G401 (cell line): ENCODE measurements around the gene ASCC3. TPM values are rescaled to one million over a fixed set of nuclear protein-coding genes. Genes with fewer than 3 reads are reported as not detected.

Source experiments
- DNase-seq: peaks from one replicate; pipeline ENCODE4 v3.0.0-alpha.2; 2015; ENCODE audit warnings: low spot score
- in situ Hi-C: cut with HindIII; loops from 2 replicates; pipeline ENCODE4 v1.10.0; 2016; ENCODE audit warnings: low sequenced_read_pairs, mixed read lengths
- total RNA-seq: library from RNA; depleted of rRNA; stranded (reverse); fragments of >200 nt; shearing (Covaris generic); gene quantifications from 2 replicates; pipeline ENCODE4 v1.2.3, GENCODE V29; 2014

Gene ASCC3
- total RNA-seq, 1 experiment from 2014 or later, result 43.8 TPM

DNA sequence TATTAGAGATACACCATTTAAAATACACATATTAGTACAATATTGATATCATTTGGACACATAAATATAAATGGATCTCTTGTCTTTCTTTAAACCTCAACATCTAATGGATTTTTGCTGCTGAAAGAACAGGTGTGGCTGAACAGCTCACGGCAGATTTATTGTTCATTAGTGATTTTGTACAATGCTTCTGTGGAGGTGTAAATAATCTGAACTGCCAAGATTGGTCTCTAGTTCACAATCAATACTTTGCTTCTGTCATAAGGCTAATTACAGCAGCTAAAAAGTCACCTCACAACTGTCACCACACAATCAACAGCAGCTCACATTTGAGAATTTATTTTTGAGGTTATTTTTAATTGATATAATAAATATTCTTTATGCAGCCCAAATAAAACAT, 254.4 kb downstream of the ASCC3 start:
- DNase-seq, result no peak
- in situ Hi-C loops, result no loop called here

GRCh38 chr6:100622907-100623692, 258.0 kb downstream of the ASCC3 start:
- no peak for DNase-seq
- in situ Hi-C loops, result no loop called here

DNA sequence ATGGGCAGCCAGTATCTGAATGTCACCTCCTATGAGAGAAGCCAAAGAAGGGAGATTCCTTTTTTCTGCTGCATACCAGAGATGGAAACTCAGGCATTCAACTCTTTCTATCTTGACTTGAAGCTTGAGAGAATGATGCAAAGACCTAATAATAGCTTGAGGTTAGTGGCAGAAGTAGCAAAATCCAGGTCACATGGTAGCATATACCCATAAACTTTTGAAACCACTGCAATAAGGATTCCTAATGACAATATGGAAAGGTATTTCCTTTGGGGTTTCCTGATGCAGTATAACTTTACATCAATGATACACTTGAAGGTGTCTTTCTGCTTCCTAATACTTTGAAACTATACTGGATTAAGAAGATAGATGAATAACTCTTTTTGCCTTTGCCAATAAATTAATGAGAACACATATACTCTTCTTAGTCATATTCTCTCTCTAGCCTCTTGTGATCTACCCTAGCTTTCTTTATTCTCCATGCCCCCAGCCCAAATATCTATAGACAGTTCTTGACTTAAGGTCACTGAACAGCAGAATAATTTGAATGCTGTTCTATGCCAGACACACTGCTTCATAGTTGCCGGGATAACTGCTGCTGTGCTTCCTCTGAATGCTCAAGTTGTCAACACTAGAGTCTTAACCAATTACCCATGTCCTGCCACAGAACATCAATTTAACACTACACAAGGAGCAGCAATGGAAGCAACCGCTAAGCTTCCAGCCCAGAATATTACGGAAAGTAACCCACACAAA, 260.9 kb downstream of the ASCC3 start:
- DNase-seq, result no peak
- in situ Hi-C loops, result no loop called here

- no peak for DNase-seq
- in situ Hi-C loops, result no loop called here
These were observed 262.8 kb downstream of the ASCC3 start for GRCh38 chr6:100618351-100618671.

DNA sequence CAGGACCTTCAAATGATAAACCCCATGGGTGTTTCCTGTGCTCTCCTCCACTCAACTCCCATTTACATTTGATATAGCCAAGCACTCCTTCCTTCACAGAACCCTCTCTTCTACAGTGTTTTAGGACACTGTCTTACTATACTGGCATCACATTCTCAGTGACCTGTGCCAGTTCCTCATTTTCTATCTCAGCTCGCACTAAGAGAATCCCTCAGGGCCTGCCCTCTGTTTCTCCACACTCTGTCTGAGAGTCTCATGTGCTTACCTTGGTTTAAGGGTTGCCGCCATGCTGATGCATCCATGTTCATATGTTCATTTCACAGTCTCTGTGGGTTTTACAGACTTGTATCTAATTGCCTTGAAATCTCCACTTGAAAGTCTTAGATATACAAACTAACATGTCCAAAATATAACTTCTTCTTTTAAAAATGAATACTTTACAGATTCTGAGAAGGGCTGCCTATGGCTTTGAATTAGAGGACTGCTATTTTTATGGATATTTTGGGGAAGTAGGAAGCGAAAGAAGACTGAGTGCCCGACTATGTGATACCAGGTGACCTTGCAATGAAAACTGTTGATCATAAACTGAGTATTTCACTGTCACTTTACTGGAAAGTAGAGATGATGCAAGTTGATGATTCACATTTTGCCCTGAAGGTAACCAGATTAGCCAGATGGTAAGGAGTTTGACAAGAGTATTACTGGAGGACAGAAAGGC, 263.3 kb downstream of the ASCC3 start:
- no peak for DNase-seq
- in situ Hi-C loops, result no loop called here

DNA sequence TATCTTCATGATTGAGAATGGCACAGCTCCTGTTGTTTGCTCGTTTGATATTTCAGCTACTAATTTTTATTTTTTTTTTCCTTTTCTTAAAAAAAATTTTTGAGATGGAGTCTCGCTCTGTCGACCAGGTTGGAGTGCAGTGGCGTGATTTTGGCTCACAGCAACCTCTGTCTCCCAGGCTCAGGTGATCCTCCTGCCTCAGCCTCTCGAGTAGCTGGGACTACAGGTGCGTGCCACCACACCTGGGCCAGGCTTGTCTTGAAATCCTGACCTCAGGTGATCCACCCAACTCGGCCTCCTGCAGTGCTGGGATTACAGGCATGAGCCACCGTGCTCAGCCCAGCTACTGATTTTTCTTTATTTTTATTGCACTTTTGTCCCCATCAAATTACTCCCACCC, 266.2 kb downstream of the ASCC3 start:
- DNase-seq, result no peak
- in situ Hi-C loops, result no loop called here

GRCh38 chr6:100614386-100614785, 266.7 kb downstream of the ASCC3 start:
- in situ Hi-C loops, result no loop called here

DNA sequence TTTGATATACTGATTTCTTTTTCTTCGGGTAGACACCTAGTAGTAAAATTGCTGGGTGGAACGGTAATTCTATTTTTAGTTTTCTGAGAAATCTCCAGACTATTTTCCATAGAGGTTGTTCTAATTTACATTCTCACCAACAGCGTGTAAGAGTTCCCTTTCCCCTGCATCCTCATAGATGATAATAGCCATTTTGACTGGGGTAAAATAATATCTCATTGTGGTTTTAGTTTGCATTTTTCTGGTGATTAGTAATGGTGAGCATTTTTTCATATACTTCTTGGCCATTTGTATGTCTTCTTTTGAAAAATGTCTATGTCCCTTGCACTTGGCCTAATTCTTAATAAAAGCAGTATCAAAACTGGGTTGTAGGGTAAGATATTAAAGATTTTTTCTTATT, 267.5 kb downstream of the ASCC3 start:
- DNase-seq, result no peak

More at GRCh38 chr6:100614386-100614785, 266.7 kb downstream of the ASCC3 start:
- no peak for DNase-seq

DNA sequence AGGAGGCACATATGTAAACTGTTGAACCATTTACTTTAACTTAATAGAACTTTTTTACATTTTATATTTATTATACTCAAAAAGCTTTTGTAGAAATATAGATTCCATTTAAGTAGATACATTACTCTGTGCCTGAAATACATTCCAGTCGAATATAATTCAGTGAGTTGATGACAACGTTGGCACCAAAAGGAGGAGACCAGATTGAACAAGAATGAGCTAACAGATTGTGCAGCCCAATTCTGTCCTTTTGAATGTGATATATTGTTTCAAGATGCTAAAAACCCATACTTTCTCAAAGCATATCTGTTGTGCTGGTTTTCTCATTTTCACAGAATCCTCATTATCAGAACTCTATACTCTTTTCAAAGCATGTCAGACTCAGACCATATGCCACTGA, 269.0 kb downstream of the ASCC3 start:
- DNase-seq, result peak; percentile 74
- in situ Hi-C loops, result no loop called here

More for the DNA sequence above, 267.5 kb downstream of the ASCC3 start:
- in situ Hi-C loops, result no loop called here

DNA sequence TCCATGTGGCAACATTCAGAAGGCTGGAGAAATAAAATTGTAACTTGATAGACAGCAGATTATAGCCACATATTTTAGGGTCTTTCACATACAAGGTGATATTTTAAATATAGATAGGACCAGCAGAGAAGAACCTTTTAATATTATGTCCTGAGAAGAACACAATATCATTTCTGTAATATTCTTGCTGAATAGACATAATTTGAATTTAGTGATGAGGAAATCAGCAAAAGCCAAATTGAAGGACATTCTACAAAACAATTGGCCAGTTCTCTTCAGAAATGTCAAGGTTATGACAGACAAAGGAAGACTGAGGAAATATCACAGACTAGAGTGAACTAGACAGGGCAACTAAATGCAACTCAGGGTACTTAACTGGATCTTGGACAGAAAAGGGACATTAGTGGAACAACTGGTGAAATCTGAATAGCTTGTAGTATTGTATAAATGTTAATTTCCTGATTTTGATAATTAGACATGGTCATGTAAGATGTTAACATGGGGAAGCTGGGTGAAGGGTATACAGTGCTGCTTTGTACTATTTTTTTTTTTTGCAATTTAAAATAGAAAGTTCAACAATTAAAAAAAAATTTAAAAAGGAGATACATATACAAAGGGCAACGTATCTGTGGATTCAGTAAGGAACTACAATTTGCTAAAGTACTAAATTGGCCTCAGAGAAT, 281.9 kb downstream of the ASCC3 start:
- in situ Hi-C loops, result no loop called here
- DNase-seq, result no peak

- in situ Hi-C loops, result no loop called here
- no peak for DNase-seq
These were observed 285.7 kb downstream of the ASCC3 start for GRCh38 chr6:100595456-100595855.

- in situ Hi-C loops, result no loop called here
- DNase-seq, result no peak
These were observed 287.6 kb downstream of the ASCC3 start for GRCh38 chr6:100593522-100593921.

- in situ Hi-C loops, result no loop called here
- DNase-seq, result no peak
These were observed 288.2 kb downstream of the ASCC3 start for GRCh38 chr6:100592929-100593328.

GRCh38 chr6:100577425-100577824, 303.7 kb downstream of the ASCC3 start:
- in situ Hi-C loops, result no loop called here
- DNase-seq, result no peak

DNA sequence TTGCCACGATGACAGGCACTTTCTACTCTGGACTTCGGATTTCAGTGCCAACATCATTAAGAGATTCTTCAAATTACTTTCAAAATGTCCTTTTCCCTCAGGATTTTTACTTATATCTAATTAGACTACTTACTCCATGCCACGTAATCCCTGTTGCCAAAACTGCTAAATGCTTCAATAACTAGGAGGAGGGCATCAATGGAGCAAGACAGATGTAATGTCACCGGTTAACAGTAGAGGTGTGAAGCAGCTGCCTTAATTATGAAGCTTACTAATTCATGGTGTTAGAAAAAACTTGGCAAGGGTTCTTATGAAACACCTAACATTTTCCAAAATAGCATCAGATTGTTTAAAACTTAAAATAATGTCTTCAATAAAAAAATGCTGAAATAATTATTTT, 305.2 kb downstream of the ASCC3 start:
- in situ Hi-C loops, result no loop called here
- DNase-seq, result no peak

DNA sequence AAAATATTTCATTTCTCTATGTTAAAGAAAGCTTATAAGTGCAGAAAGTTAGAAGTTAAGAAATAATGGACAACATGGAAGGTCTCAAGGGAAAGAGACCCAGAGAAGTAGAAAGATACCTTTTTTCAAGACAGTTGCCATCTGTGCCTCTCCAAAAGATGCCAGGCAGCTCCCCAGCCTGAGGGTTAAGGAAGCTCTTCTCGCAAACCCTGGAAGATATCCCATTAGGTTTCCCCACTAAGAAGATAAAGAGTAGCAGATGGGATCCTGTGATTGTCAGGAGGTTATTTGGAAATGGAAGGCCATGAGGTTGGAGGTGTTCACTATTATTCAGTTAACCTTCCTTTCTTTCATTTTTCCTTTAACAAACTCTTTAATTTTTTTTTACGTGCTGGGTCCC, 306.3 kb downstream of the ASCC3 start:
- peak; percentile 76 for DNase-seq

GRCh38 chr6:100573166-100573565, 308.0 kb downstream of the ASCC3 start:
- DNase-seq, result no peak
- in situ Hi-C loops, result no loop called here

More for the DNA sequence above, 306.3 kb downstream of the ASCC3 start:
- in situ Hi-C loops, result no loop called here

DNA sequence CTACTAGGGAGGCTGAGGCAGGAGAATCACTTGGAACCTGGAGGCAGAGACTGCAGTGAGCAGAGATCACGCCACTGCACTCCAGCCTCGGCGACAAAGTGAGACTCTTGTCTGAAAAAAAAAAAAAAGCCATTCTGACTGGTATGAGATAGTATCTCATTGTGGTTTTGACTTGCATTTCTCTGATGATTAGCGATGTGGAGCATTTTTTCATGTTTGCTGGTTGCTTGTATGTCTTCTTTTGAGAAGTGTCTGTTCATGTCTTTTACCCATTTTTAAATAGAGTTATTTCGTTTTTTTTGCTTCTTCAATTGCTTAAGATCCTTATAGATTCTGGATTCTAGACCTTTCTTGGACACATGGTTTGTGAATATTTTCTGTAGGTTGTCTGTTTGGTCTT, 312.9 kb downstream of the ASCC3 start:
- DNase-seq, result no peak
- in situ Hi-C loops, result no loop called here

DNA sequence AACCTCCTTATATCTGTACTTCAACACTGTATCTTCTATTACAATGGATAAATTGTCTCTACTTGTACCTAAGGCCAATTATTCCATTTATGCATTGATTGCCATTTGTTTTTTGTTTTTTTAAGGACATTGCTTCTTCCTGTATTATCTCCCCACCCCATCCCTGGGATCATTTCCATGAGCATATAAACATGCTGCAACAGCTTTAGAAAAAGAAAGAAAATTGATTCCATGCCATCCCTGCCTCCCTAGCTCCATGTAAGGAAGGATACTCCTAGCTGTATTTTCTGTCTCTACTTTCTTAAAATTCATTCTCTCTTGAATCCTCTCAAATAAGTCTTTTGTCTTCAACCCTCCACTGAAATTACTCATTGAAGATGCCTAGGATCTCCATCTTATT, 314.6 kb downstream of the ASCC3 start:
- DNase-seq, result no peak
- in situ Hi-C loops, result no loop called here
